BE2C (cell line): ENCODE results near the gene CCDC138.

Experiments
- DNase-seq: peaks from one replicate; pipeline ENCODE4 v3.0.0-alpha.2; 2020
- H3K27me3 ChIP-seq: fragments of 250-450 bp; sonication (Bioruptor Pico); 2 replicates; pipeline ENCODE4 v1.5.1; 2020; ENCODE audit warnings: mild to moderate bottlenecking
- H3K36me3 ChIP-seq: fragments of 250-450 bp; sonication (Bioruptor Pico); 2 replicates; pipeline ENCODE4 v1.5.1; 2020; ENCODE audit warnings: mild to moderate bottlenecking
- H3K4me1 ChIP-seq: fragments of 250-450 bp; sonication (Bioruptor Pico); 2 replicates; pipeline ENCODE4 v1.5.1; 2020
- H3K4me3 ChIP-seq: 2 replicates; pipeline ENCODE4 v1.5.1; 2011; ENCODE audit warnings: low read depth, low read length
- H3K9me3 ChIP-seq: fragments of 250-450 bp; sonication (Bioruptor Pico); 2 replicates; pipeline ENCODE4 v1.5.1; 2020
- TF ChIP-seq, protein P1 (sequence below): IDR thresholded peaks from 2 replicates; pipeline ENCODE4 v1.5.1; 2012; ENCODE audit warnings: mild to moderate bottlenecking, low read depth, low read length

CCDC138 gene

DNA sequence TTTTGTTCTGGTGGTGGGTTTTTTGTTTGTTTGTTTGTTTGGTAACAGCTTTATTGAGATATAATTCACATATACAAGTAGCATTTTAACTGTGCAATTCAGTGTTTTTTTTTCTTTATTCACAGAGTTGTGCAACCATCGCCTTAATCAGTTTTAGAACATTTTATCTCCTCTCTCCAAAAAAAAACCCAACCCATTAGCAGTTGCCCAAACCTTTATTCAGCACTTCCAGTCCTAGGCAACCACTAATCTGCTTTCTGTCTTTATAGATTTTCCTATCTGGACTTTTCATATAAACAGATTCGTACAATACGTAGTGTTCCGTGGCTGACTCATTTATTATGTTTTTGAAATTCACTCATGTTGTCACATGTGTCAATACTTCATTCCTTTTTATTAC lies 38.7 kb downstream of the CCDC138 start:
- Histone ChIP-seq H3K4me3 (no peak overlapping the region), H3K4me1 (no peaks in the 10 kb centered on the region), H3K27me3 (no peaks in the 10 kb centered on the region), H3K9me3 (no peaks in the 10 kb centered on the region), H3K36me3 (no peaks in the 10 kb centered on the region)
- no peak for DNase-seq
- TF ChIP-seq, protein P1, sequence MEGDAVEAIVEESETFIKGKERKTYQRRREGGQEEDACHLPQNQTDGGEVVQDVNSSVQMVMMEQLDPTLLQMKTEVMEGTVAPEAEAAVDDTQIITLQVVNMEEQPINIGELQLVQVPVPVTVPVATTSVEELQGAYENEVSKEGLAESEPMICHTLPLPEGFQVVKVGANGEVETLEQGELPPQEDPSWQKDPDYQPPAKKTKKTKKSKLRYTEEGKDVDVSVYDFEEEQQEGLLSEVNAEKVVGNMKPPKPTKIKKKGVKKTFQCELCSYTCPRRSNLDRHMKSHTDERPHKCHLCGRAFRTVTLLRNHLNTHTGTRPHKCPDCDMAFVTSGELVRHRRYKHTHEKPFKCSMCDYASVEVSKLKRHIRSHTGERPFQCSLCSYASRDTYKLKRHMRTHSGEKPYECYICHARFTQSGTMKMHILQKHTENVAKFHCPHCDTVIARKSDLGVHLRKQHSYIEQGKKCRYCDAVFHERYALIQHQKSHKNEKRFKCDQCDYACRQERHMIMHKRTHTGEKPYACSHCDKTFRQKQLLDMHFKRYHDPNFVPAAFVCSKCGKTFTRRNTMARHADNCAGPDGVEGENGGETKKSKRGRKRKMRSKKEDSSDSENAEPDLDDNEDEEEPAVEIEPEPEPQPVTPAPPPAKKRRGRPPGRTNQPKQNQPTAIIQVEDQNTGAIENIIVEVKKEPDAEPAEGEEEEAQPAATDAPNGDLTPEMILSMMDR = no peak

- Histone ChIP-seq H3K9me3 (no peaks in the 10 kb centered on the region), H3K4me3 (no peak overlapping the region), H3K4me1 (no peaks in the 10 kb centered on the region), H3K36me3 (no peaks in the 10 kb centered on the region), H3K27me3 (no peaks in the 10 kb centered on the region)
- TF ChIP-seq, protein P1 = no peak
- no peak for DNase-seq
Measured at GRCh38 chr2:108825736-108826135, 39.2 kb downstream of the CCDC138 start.

- no peaks in the 10 kb centered on the region for H3K4me1 ChIP-seq
- no peak for DNase-seq
- no peaks in the 10 kb centered on the region for H3K27me3 ChIP-seq
- H3K9me3 ChIP-seq = no peaks in the 10 kb centered on the region
- TF ChIP-seq, protein P1 = no peak
- H3K4me3 ChIP-seq = no peak overlapping the region
- H3K36me3 ChIP-seq = no peaks in the 10 kb centered on the region
Measured at GRCh38 chr2:108829578-108830310, 43.2 kb downstream of the CCDC138 start.

DNA sequence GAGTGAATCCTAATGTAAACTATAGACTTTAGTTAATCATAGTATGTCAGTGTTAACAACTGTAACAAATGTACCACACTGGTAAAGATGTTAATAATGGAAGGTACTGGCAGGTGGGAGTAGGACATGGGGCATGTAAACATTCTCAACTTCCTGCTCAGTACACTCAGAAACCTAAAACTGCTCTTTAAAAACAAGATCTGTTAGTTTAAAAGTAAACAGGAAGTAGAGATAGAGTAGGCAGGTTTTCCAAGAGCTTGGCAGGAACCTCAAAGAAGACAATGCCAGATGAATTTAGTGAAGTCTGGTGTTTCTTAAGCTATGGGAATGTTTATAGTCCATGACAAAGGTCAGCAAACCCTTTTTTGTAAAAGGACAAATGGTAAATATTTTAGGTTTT lies 46.6 kb downstream of the CCDC138 start:
- H3K27me3 ChIP-seq = no peaks in the 10 kb centered on the region
- H3K36me3 ChIP-seq = no peaks in the 10 kb centered on the region
- no peak overlapping the region for H3K4me3 ChIP-seq
- TF ChIP-seq, protein P1 = no peak
- no peaks in the 10 kb centered on the region for H3K9me3 ChIP-seq
- H3K4me1 ChIP-seq = no peaks in the 10 kb centered on the region
- no peak for DNase-seq

- TF ChIP-seq, protein P1 = no peak
- H3K4me3 ChIP-seq = no peak overlapping the region
- H3K9me3 ChIP-seq = no peaks in the 10 kb centered on the region
- no peaks in the 10 kb centered on the region for H3K4me1 ChIP-seq
- no peaks in the 10 kb centered on the region for H3K36me3 ChIP-seq
- H3K27me3 ChIP-seq = no peaks in the 10 kb centered on the region
- DNase-seq = no peak
Measured at GRCh38 chr2:108834620-108835019, 48.0 kb downstream of the CCDC138 start.

GRCh38 chr2:108835040-108835439 lies 48.5 kb downstream of the CCDC138 start:
- Histone ChIP-seq H3K9me3 (no peaks in the 10 kb centered on the region), H3K4me1 (no peaks in the 10 kb centered on the region), H3K27me3 (no peaks in the 10 kb centered on the region), H3K4me3 (no peak overlapping the region), H3K36me3 (no peaks in the 10 kb centered on the region)
- DNase-seq = no peak
- TF ChIP-seq, protein P1 = no peak
